Fibroblast of lung (primary cell): Measurements from ENCODE around the gene SLC34A3. TPM values are rescaled to one million over a fixed set of nuclear protein-coding genes. Genes with fewer than 3 reads are reported as not detected.

Experiments used
- DNase-seq, 2 donors: peaks; one replicate each; pipeline versions ENCODE4 v3.0.0 to v3.0.0-alpha.2; 2010; ENCODE audit warnings: low read depth in 2 of 2
- H2AFZ ChIP-seq: 2 replicates; pipeline ENCODE4 v1.5.1; 2012; ENCODE audit warnings: low read length, control low read depth, inconsistent platforms
- H3K27ac ChIP-seq: 2 replicates; pipeline ENCODE4 v1.5.1; 2011; ENCODE audit warnings: low read length, control low read depth; ENCODE audit not compliant: insufficient read depth
- H3K27me3 ChIP-seq: 2 replicates; pipeline ENCODE4 v1.5.1; 2011; ENCODE audit warnings: mild to moderate bottlenecking, low read length; ENCODE audit not compliant: control insufficient read depth, insufficient read depth
- H3K36me3 ChIP-seq: 2 replicates; pipeline ENCODE4 v1.5.1; 2011; ENCODE audit warnings: low read length; ENCODE audit not compliant: control insufficient read depth, insufficient read depth
- H3K4me1 ChIP-seq: 2 replicates; pipeline ENCODE4 v1.5.1; 2011; ENCODE audit warnings: low read length; ENCODE audit not compliant: control insufficient read depth, insufficient read depth; ENCODE audit errors: extremely low read depth
- H3K4me2 ChIP-seq: 2 replicates; pipeline ENCODE4 v1.5.1; 2011; ENCODE audit warnings: low read length, control low read depth; ENCODE audit not compliant: insufficient read depth; ENCODE audit errors: extremely low read depth
- H3K4me3 ChIP-seq, 4 experiments: fragments of 200-600 bp in 1 of 4; sonication (generic) in 1 of 4; replicated peaks in 1 of 4; 2 replicates each; pipeline ENCODE4 v1.5.1; 2011 to 2016; ENCODE audit warnings: low read length in 4 of 4, low read depth in 3 of 4, mild to moderate bottlenecking in 3 of 4, control low read depth in 2 of 4, inconsistent platforms in 1 of 4, mixed read lengths in 1 of 4; ENCODE audit not compliant: insufficient read depth in 1 of 4; ENCODE audit errors: control extremely low read depth in 1 of 4
- H3K79me2 ChIP-seq: 2 replicates; pipeline ENCODE4 v1.5.1; 2012; ENCODE audit warnings: mild to moderate bottlenecking, low read length, inconsistent platforms; ENCODE audit not compliant: control insufficient read depth, insufficient read depth
- H3K9ac ChIP-seq: 2 replicates; pipeline ENCODE4 v1.5.1; 2011; ENCODE audit warnings: mild to moderate bottlenecking, low read length, control low read depth; ENCODE audit not compliant: insufficient read depth
- H3K9me3 ChIP-seq: 2 replicates; pipeline ENCODE4 v1.5.1; 2012; ENCODE audit warnings: low read depth, low read length; ENCODE audit not compliant: control insufficient read depth, insufficient read depth
- H4K20me1 ChIP-seq: 2 replicates; pipeline ENCODE4 v1.5.1; 2011; ENCODE audit warnings: low read length; ENCODE audit not compliant: control insufficient read depth, insufficient read depth; ENCODE audit errors: extremely low read depth
- CTCF ChIP-seq, 2 donors: IDR thresholded peaks in 1 of 2; conservative IDR thresholded peaks in 1 of 2; 1 replicate in 1 of 2; 2 replicates in 1 of 2; pipeline ENCODE4 v1.5.1; 2011 to 2012; ENCODE audit warnings: low read length in 2 of 2, control low read depth in 1 of 2, inconsistent platforms in 1 of 2, low read depth in 1 of 2, mild to moderate bottlenecking in 1 of 2
- EZH2 ChIP-seq: IDR thresholded peaks from 2 replicates; pipeline ENCODE4 v1.5.1; 2012; ENCODE audit warnings: low read length, control low read depth, mild to moderate bottlenecking; ENCODE audit errors: missing control alignments
- polyA plus RNA-seq, 2 donors: library from polyadenylated mRNA; depleted of rRNA in 1 of 2; stranded (reverse) in 1 of 2; unstranded in 1 of 2; fragments of >200 nt; gene quantifications; 2 replicates each; pipeline ENCODE4 v1.2.1, GENCODE V29; 2011 to 2012; ENCODE audit warnings: missing spikeins in 1 of 2
- total RNA-seq: library from RNA; depleted of rRNA; stranded (reverse); fragments of >200 nt; gene quantifications from 2 replicates; pipeline ENCODE4 v1.2.1, GENCODE V29; 2014

Gene SLC34A3
- total and polyA plus RNA-seq, 2 donors (not counting 1 experiment from before 2014, with no cell fraction given), result not detected

GRCh38 chr9:137204731-137205125, 26.0 kb upstream of the SLC34A3 start:
- TF ChIP-seq CTCF (conservative IDR thresholded peaks at IDR 0.05 in 1 of 2, IDR thresholded peaks at IDR 0.05 in 1 of 2; ENCODE audit: low read depth in 1 of 2, low read length in 2 of 2) (no peak), EZH2 (no peak)
- H3K79me2 ChIP-seq, result peaks cover 48% of the 10 kb centered on the region
- H3K27ac ChIP-seq, result peak overlapping the region; percentile 82

GRCh38 chr9:137205126-137206069, 25.3 kb upstream of the SLC34A3 start, which contains the start of the genes NDOR1 and TMEM203:
TSS of gene NDOR1 (plus strand) at chr9:137205700. CDS start at chr9:137205778, 78 bp downstream.
TSS of gene TMEM203 (minus strand) at chr9:137205648. CDS start at chr9:137205414, 234 bp downstream.
- H3K27me3 ChIP-seq, result no peaks in the 10 kb centered on the region
- H3K9ac ChIP-seq, result peak within 1 kb of the TSS; percentile 93
- H3K9me3 ChIP-seq, result no peaks in the 10 kb centered on the region
- peak within 1 kb of the TSS; percentile 71 for H2AFZ ChIP-seq
- TF ChIP-seq EZH2 (no peak), CTCF (conservative IDR thresholded peaks at IDR 0.05 in 1 of 2, IDR thresholded peaks at IDR 0.05 in 1 of 2; ENCODE audit: low read depth in 1 of 2, low read length in 2 of 2) (no peak)
- DNase-seq, result peak; percentile 78
- H3K4me3 ChIP-seq, result peak within 1 kb of the TSS; percentile 92 to 99 (median 97)
- H3K4me1 ChIP-seq, result peaks cover 20% of the 10 kb centered on the region
- no peaks in the 10 kb centered on the region for H4K20me1 ChIP-seq
- H3K79me2 ChIP-seq, result peaks cover 48% of the 10 kb centered on the region
- no peaks in the 10 kb centered on the region for H3K36me3 ChIP-seq
- H3K27ac ChIP-seq, result peak within 1 kb of the TSS; percentile 82
- peak within 1 kb of the TSS; percentile 94 for H3K4me2 ChIP-seq

More at GRCh38 chr9:137204731-137205125, 26.0 kb upstream of the SLC34A3 start:
- H3K27me3 ChIP-seq, result no peaks in the 10 kb centered on the region
- peak overlapping the region; percentile 89 for H3K4me2 ChIP-seq
- peak overlapping the region; percentile 84 to 99 (median 97) for H3K4me3 ChIP-seq
- peaks cover 20% of the 10 kb centered on the region for H3K4me1 ChIP-seq
- peak overlapping the region; percentile 93 for H3K9ac ChIP-seq
- no peak for DNase-seq
- H3K9me3 ChIP-seq, result no peaks in the 10 kb centered on the region
- H3K36me3 ChIP-seq, result no peaks in the 10 kb centered on the region
- no peaks in the 10 kb centered on the region for H4K20me1 ChIP-seq
- peak overlapping the region; percentile 71 for H2AFZ ChIP-seq

GRCh38 chr9:137206602-137207001, 24.1 kb upstream of the SLC34A3 start:
- DNase-seq, result no peak
- Histone ChIP-seq H3K27ac (no peak overlapping the region), H3K36me3 (no peaks in the 10 kb centered on the region), H2AFZ (no peak overlapping the region), H3K79me2 (peaks cover 46% of the 10 kb centered on the region), H3K4me2 (peak overlapping the region; percentile 94), H4K20me1 (no peaks in the 10 kb centered on the region), H3K4me3 (peak overlapping the region; percentile 92 to 99 (median 97)), H3K9ac (peak overlapping the region; percentile 93), H3K4me1 (peaks cover 14% of the 10 kb centered on the region), H3K27me3 (no peaks in the 10 kb centered on the region), H3K9me3 (no peaks in the 10 kb centered on the region)
- TF ChIP-seq CTCF (conservative IDR thresholded peaks at IDR 0.05 in 1 of 2, IDR thresholded peaks at IDR 0.05 in 1 of 2; ENCODE audit: low read depth in 1 of 2, low read length in 2 of 2) (no peak), EZH2 (no peak)
